Stimulated activated naive CD4-positive, alpha-beta T cell treated with Interleukin-2 at 50 U/mL for 16 hours (primary cell): Measurements from ENCODE around the gene DNAJC6.
A peak's percentile ranks its signal among the peaks of the same experiment; 100 is the strongest.
"Not testable (repeated sequence)": the region's sequence is repeated elsewhere in the genome, so short reads cannot be mapped to it uniquely, and the experiment has no call there.

Source experiments
- DNase-seq: peaks from one replicate; lab custom pipeline; 2025; lab: John Stamatoyannopoulos, UW

DNAJC6 gene

DNA sequence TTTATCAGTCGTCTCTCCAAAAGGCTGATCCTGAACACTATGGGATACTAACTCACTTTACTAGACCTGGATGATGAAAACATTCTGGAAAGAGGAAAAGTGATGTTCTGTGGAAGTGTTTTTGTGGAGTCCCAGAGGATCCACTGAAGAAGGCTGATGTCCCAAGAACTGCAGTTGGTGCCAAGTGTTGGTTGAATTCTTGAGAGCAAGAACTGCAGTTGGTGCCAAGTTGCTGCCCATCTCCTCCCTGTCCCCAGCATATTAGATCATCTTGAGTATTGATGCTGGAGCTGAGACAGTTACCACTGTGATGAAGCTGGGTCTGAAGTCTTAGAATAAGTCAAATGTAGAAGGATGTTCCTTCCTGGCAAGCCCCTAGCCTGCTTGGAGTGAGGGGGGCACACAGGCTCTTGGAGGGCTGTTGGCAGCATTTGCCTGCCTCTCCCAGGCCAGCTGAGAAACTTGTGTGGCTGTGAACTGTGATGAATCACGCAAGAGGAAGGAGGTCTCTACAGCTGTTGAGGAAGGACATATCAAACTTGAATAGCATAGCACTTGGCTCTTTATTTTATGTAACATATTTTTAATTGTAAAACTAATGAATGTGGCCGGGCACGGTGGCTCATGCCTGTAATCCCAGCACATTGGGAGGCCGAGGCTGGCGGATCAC is 48.1 kb downstream of the DNAJC6 start:
- DNase-seq = no peak

DNA sequence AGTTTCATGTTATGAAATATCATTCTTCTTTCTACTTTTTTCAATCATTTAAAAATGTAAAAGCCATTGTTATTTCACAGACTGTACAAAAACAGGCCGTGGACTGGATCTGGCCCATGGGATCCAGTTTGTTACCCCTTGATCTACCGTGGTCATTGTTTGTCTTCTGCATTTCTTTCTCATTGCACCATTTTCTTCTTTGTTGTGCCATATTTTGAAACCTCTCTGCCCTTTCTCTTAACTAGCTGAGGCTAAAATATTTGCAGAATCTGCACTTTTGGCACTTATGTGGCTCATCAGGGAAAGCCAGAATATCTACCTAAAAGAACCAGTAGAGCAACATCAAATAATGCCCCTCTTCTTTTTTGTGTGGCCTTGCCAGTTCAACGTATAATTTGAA is 50.5 kb downstream of the DNAJC6 start:
- no peak for DNase-seq

GRCh38 chr1:65360648-65361047 is 51.3 kb downstream of the DNAJC6 start:
- DNase-seq = no peak

- no peak for DNase-seq
Observed at GRCh38 chr1:65362545-65362944, 53.2 kb downstream of the DNAJC6 start.

- DNase-seq = no peak
Observed at GRCh38 chr1:65363484-65363883, 54.1 kb downstream of the DNAJC6 start.

DNA sequence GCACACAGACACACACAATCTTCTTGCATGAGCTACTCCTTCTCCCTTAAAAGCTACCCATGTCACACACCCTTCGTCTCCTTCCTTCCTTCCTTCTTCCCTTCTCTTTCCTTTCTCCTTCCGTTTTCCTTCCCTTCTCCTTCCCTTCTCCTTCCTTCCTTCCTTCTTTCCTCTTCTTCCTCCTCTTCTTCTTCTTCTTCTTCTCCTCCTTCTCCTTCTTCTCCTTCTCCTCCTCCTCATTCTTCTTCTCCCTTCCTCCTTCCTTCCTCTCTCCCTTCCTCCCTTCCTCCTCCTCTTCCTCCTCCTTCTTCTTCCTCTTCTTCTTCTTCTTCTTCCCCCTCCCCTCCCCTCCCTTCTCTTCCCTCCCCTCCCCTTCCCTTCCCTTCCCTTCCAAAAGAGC is 59.1 kb downstream of the DNAJC6 start:
- DNase-seq = no peak

DNA sequence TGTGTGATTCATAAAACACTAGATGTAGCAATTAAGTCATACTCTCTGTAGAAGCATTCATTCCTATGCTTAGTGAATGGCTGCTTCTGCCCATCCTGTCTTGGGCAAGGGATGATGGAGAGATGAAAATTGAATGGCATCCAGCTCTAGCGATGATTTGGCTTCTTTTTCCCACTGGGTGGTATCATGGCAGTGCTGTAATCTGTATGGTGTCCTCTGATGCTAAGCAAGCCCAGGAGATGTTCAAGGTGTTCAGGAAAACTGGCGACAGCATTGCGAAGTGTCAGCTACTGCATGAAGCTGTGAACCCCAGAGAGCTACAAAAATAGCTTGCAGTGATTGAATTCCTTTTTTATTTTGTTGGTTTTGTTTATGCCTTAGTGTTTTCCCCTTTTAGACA is 62.2 kb downstream of the DNAJC6 start:
- DNase-seq = no peak

GRCh38 chr1:65372557-65372956 is 63.2 kb downstream of the DNAJC6 start:
- no peak for DNase-seq

- DNase-seq = no peak
Observed at GRCh38 chr1:65377496-65378246, 68.3 kb downstream of the DNAJC6 start.

GRCh38 chr1:65378247-65378946 is 69.1 kb downstream of the DNAJC6 start:
- DNase-seq = no peak

DNA sequence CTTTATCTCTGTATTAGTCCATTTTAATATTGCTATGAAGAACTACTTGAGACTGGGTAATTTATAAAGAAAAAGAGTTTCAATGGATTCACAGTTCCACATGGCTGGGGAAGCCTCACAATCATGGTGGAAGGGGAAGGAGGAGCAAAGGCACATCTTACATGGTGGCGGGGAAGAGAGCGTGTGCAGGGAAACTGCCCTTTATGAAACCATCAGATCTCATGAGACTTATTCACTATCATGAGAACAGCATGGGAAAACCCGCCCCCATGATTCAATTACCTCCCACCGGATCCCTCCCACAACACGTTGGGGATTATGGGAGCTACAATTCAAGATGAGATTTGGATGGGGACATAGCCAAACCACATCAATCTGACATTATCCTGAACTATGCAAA is 75.1 kb downstream of the DNAJC6 start:
- DNase-seq = not testable (repeated sequence)

DNA sequence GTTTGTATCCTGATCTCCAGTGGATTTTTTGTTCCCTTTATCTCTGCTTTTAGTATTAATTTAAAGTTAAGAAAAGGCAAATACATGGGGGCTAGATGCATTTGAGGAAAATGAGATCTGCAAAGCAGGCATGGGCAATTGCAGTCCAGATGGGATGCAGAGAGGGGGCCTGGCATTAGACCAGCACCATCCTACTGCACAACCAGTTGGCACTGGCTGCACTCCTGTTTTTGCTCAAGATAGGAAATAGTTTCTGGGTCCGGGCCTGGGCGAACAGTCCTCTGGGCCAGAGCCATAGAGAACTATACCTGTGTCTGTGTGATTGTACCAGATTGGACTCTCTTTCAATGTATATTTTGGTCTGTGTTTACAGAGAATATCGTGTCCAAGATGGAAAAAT is 77.1 kb downstream of the DNAJC6 start:
- no peak for DNase-seq

DNA sequence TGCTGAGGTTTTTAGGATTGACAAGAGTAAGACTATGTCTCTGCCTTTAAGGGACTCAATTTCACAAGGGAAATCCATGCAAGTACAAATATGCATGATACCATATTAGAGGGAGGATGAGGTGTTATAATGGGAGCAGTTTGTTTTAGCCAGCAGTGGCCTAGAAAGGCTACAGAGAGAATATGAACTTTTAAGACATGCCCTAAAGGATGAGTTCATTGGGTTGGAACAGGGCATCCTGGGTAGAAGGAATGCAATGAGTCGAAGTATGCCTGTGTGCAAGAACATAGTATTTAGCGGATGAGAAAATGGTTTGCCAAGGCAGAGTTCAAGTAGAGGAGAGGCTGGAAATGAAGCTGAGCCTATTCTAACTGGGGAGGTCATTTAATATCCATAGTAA is 78.5 kb downstream of the DNAJC6 start:
- DNase-seq = no peak

- no peak for DNase-seq
Observed at GRCh38 chr1:65388908-65389695, 79.8 kb downstream of the DNAJC6 start.

DNA sequence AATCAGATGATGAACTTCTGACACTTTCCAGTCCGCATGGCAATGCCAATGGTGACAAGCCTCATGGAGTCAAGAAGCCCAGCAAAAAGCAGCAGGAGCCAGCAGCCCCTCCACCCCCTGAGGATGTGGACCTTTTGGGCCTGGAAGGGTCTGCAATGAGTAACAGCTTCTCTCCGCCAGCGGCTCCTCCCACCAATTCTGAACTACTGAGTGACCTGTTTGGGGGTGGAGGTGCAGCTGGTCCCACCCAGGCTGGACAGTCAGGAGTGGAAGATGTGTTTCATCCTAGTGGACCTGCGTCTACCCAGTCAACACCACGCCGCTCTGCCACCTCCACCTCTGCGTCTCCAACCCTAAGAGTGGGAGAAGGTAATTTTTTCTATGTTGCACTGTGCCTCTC is 83.2 kb downstream of the DNAJC6 start:
- no peak for DNase-seq

DNA sequence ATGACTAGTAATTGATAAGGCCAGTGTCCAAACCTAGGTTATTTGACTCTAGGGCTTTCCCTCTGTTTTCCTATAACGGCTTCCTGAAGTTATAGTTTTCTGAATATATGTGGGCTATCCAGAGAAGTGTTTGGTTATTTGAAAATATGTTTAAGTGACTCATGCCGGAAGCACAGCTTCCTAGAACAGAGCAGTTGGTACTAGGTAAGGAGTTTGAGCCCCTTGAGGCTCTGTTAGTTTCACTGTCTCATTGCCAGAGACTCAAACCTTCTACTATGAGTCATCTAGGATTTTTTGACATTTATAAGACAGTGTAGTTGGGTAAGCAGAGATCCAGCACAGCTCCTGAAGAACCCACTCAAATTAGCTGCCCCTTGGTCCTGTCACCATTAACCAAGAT is 84.0 kb downstream of the DNAJC6 start:
- DNase-seq = peak; percentile 21

DNA sequence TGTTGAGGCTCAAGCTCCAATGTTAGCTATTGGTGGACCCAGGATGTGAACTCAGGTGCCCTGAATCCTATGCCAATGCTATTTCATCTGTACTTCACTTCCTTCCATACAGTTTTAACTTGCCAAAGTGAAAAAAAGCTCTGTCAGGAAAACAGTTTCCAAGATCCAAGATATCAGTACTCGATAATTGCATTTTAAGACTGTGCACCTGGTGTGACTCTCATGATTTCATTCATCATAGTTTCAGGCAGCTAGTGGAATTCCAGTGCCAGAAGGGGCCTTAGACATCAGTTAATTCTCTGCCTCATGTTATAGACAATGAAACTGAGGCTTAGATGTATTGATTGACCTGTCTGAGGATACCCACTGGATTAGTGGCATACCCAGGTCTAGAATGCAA is 84.6 kb downstream of the DNAJC6 start:
- DNase-seq = no peak

DNA sequence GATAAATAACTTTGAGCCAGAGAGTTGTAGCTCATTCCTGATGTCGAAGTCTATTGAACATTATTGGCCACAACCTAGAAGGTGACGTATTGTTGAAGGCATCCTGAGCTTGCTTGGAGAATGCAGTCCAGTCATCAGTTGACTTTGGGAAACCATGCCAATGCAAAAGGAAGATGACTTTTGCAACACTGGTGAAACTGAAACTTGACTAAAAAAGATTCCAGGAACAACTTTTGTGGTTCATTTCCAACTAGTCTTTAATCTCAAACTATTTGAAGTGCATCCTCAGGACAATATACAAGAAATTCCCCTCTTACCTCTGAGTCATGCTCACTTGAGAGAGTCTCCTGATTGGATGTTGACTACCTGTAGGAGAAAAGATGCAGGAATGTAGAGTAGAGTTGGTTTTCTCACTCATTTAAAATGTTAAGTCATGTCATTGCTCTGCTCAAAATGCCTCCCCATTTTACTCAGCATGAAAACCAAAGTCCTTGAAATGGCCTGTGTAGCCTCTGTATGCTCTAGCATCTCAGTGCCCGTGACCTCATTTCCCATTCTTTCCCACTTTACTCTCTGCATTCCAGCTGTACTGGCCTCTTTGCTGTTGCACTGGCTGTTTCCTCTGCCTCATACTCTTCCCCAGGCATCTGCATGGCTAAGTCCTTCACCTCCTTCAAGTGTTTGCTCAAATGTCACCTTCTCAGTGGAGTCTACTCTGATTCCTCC is 86.7 kb downstream of the DNAJC6 start:
- no peak for DNase-seq

GRCh38 chr1:65398083-65398482 is 88.7 kb downstream of the DNAJC6 start:
- no peak for DNase-seq

DNA sequence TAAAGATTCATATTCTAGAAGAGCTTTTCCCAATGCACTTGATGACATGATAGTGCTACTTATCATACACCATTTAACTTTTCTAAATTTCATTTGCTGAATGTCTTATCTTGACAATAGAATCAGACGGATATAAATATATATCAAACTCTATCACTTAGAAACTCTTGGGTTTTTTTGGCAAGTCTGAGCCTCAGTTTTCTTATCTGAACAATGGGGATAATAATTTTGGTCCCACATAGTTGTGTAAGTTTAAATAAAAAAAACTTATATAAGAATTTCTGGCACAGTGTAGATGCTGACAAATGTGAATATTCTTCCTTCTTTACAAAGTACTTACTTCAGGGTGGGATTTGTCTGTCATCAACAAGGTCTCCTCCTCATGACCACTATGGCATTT is 89.7 kb downstream of the DNAJC6 start:
- no peak for DNase-seq

DNA sequence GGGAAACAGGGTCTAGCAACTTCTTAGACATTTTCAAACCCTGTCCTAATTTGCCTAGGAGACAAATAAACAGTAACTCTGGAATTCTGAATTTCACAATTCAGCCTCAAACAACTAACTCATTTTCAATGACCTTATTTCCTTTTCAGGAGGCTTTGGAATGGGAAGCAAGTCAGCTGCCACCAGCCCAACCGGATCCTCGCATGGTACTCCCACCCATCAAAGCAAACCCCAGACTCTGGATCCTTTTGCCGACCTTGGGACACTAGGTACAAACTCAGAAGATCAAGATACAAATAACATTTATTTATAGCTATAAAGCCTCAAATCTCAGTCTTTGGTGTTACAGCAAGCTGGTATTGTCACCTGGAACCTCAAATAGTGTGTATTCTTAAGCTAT is 92.3 kb downstream of the DNAJC6 start:
- DNase-seq = no peak

GRCh38 chr1:65404941-65405340 is 95.6 kb downstream of the DNAJC6 start:
- no peak for DNase-seq
